ENCODE results near the gene TIFAB. TPM values are rescaled to one million over a fixed set of nuclear protein-coding genes. Genes with fewer than 3 reads are reported as not detected.

Gene TIFAB
- total RNA-seq, 4 donors from 2014 or later, result 0.08 TPM; not detected in 3

DNA sequence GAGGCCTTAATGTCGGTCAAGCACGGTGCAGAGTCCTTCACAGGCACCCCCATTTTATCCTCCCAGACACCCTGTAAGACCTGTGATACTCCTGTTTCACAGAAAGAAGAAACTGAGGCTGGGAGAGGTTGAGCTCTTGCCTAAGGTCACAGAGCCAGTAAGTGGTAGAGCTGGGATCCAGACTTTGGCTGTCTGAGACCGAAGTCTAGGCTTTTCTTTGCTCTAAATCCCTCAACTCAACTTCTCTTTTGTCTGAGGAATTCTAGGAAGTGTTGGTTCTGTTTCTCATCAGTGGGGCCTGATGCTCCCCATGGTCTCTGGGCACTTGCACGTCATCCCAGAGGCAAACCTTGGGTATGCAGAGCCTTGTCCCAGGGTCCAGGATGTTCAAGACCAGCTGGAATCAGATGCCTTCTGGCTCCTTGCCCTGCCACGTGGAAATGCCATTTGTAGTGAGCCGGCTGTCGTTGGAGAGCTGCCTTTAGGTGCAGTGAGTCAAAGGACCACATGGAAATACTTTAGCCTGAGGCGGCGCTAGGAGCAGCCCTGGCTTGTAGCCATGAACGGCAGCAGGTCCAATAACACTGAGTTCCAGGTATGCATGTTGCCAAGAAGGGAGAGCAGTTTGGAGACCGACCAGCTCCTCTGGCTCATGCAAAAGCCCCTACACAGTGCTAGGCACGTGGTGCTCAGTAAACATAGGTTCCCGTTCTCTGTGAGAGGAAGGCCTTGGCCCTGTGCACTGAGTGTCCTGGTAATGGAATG, 14.2 kb downstream of the TIFAB start:
- H3K27me3 ChIP-seq, result peaks cover 24% of the 10 kb centered on the region
- peaks cover 17% of the 10 kb centered on the region for H3K4me1 ChIP-seq
- H3K4me3 ChIP-seq, result no peak overlapping the region
- H3K9me3 ChIP-seq, result no peaks in the 10 kb centered on the region
- H3K36me3 ChIP-seq, result no peaks in the 10 kb centered on the region
- no peak for DNase-seq (ENCODE audit: low spot score in 2 of 2)
- TF ChIP-seq CTCF (IDR thresholded peaks at IDR 0.05) (no peak), POLR2A (IDR thresholded peaks at IDR 0.05) (no peak), EP300 (IDR thresholded peaks at IDR 0.05) (no peak), POLR2AphosphoS5 (IDR thresholded peaks at IDR 0.05) (no peak)
- WGBS, result 37% methylated on average over 11 of the region's 13 CpGs
- no peak overlapping the region for H3K27ac ChIP-seq

GRCh38 chr5:135437422-135437795, 14.7 kb downstream of the TIFAB start:
- DNase-seq (ENCODE audit: low spot score in 2 of 2), result no peak
- Histone ChIP-seq H3K4me3 (no peak overlapping the region), H3K36me3 (no peaks in the 10 kb centered on the region), H3K27me3 (peaks cover 24% of the 10 kb centered on the region), H3K27ac (no peak overlapping the region), H3K4me1 (peaks cover 17% of the 10 kb centered on the region), H3K9me3 (no peaks in the 10 kb centered on the region)
- TF ChIP-seq EP300 (IDR thresholded peaks at IDR 0.05), result no peak
- TF ChIP-seq POLR2A (IDR thresholded peaks at IDR 0.05), result no peak
- no peak for TF ChIP-seq POLR2AphosphoS5 (IDR thresholded peaks at IDR 0.05)
- TF ChIP-seq CTCF (IDR thresholded peaks at IDR 0.05), result no peak
- 83% methylated on average over 7 of the region's 7 CpGs for WGBS

DNA sequence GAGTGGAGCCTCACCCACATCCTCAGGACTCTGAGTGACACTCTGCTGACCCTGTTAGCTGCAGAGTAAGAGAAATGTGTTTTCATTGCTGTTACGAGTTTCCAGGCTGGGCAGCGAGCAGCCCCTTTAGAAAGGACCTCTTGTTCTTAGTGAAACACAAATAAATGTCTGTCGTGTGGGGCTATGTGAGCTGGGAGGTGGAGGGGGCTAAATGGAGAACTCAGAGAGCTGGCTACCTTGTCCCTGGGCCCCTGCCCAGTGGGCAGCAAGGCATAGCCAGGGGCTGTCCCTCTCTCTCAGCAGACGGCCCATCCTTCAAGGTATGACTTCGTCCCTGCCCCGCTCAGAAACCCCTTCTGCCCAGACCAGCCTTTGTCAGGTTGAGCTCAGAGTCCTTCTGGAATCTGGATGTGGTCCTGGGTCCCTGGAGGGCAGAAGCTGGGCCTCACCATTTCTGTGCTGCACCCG, 15.2 kb downstream of the TIFAB start:
- H3K36me3 ChIP-seq, result no peaks in the 10 kb centered on the region
- WGBS, result 77% methylated on average over 7 of the region's 7 CpGs
- H3K4me1 ChIP-seq, result peaks cover 17% of the 10 kb centered on the region
- H3K27ac ChIP-seq, result no peak overlapping the region
- H3K9me3 ChIP-seq, result no peaks in the 10 kb centered on the region
- no peak for TF ChIP-seq POLR2A (IDR thresholded peaks at IDR 0.05)
- TF ChIP-seq CTCF (IDR thresholded peaks at IDR 0.05), result no peak
- DNase-seq (ENCODE audit: low spot score in 2 of 2), result no peak
- no peak overlapping the region for H3K4me3 ChIP-seq
- peaks cover 24% of the 10 kb centered on the region for H3K27me3 ChIP-seq

DNA sequence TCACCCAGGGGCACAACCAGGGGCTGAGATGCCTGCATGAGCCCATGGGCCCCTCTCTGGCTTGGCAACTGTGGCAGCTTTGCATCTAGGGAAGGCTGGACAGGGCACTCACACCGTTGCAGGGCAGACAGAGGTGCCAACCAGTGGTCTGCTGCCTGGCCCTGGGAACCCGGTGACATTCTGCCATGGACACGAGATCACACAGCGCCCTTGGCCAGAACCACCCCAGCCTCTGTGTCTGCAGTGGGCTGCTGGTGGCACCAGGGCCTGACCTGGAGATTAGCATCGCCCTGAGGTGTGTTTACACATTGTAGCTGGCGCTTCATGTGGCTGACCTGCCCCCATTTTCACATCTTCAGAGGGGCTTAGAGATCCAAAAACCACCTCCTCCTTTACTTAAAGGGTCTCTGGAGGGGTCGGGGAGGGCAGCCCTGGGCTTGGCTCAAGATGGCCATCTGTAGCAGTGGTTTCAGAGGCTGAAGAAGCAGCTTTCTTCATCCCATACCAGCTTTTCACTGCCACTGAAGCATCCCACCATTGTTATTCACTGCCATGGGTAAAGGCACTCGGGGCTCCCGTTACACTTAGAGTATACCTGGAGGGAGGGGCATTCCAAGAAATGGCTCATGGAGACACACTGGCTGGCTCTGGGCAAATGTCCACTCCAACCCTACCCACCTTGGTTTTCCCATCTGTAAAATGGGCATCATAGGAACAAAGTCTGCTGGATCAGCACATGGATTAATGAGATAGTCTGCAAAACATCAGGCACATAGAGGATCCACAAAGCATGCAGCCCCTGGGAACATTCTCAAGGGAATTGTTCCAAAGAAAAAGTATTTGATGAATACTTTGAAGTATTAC, 16.5 kb downstream of the TIFAB start:
- H3K27me3 ChIP-seq, result peaks cover 24% of the 10 kb centered on the region
- no peaks in the 10 kb centered on the region for H3K36me3 ChIP-seq
- 80% methylated on average over 3 of the region's 9 CpGs for WGBS

More for the DNA sequence above, 16.5 kb downstream of the TIFAB start:
- no peak overlapping the region for H3K27ac ChIP-seq
- TF ChIP-seq POLR2AphosphoS5 (IDR thresholded peaks at IDR 0.05) (no peak), EP300 (IDR thresholded peaks at IDR 0.05) (no peak), CTCF (IDR thresholded peaks at IDR 0.05) (no peak), POLR2A (IDR thresholded peaks at IDR 0.05) (no peak)
- no peak for DNase-seq (ENCODE audit: low spot score in 2 of 2)
- peaks cover 13% of the 10 kb centered on the region for H3K4me1 ChIP-seq
- H3K4me3 ChIP-seq, result no peak overlapping the region
- no peaks in the 10 kb centered on the region for H3K9me3 ChIP-seq

Data from suprapubic skin (tissue), 4 donors.